AG09319 (cell line): Measurements from ENCODE around the gene FANCE.

Source experiments
- DNase-seq: peaks from one replicate; pipeline ENCODE4 v3.0.0-alpha.2; 2010; ENCODE audit warnings: low read depth; ENCODE audit errors: extremely low read depth
- TF ChIP-seq, protein P1 (sequence below): IDR thresholded peaks from 2 replicates; pipeline ENCODE4 v1.5.1; 2011; ENCODE audit warnings: low read depth, mild to moderate bottlenecking, inconsistent platforms, low read length, moderate library complexity

The FANCE gene, protein sequence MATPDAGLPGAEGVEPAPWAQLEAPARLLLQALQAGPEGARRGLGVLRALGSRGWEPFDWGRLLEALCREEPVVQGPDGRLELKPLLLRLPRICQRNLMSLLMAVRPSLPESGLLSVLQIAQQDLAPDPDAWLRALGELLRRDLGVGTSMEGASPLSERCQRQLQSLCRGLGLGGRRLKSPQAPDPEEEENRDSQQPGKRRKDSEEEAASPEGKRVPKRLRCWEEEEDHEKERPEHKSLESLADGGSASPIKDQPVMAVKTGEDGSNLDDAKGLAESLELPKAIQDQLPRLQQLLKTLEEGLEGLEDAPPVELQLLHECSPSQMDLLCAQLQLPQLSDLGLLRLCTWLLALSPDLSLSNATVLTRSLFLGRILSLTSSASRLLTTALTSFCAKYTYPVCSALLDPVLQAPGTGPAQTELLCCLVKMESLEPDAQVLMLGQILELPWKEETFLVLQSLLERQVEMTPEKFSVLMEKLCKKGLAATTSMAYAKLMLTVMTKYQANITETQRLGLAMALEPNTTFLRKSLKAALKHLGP

DNA sequence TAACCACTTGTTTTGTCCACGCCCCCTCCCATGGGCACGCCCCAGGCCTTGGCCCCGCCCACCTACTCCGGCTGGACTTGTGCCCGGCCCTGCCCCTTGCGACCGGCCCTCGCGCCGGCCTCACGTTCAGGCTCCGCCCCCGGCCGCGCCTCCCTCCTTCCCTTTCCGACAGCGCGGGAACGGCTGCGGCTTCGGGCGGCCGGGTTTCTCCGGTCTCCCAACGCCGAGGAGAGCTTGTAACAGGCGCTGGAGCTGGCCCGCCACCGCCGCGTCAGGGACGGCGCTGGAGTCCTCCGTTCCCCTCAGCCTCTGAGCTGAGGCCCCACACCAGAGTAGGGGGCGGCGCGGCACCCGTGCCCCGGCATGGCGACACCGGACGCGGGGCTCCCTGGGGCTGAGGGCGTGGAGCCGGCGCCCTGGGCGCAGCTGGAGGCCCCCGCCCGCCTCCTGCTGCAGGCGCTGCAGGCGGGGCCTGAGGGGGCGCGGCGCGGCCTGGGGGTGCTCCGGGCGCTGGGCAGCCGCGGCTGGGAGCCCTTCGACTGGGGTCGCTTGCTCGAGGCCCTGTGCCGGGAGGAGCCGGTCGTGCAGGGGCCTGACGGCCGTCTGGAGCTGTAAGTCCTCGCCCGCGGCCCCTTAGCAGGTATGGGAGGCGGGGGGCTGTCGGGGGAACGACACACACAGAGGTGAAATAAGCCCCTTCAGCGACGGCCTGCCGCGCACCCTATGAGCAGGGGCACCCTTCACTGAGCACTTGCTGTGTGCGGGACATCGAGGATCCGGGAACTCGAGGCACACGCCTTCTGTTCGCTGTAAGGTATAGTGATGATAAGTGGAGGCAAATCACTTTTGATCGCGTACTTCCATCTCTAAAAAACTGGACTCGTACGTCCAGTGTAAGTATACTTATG, at the start of gene FANCE:
Gene FANCE (plus strand): TSS at position 156 of the 908 bp plus-strand sequence. CDS start 208 bp downstream, at position 364.
- DNase-seq, result peak; percentile 77
- TF ChIP-seq, protein P1, sequence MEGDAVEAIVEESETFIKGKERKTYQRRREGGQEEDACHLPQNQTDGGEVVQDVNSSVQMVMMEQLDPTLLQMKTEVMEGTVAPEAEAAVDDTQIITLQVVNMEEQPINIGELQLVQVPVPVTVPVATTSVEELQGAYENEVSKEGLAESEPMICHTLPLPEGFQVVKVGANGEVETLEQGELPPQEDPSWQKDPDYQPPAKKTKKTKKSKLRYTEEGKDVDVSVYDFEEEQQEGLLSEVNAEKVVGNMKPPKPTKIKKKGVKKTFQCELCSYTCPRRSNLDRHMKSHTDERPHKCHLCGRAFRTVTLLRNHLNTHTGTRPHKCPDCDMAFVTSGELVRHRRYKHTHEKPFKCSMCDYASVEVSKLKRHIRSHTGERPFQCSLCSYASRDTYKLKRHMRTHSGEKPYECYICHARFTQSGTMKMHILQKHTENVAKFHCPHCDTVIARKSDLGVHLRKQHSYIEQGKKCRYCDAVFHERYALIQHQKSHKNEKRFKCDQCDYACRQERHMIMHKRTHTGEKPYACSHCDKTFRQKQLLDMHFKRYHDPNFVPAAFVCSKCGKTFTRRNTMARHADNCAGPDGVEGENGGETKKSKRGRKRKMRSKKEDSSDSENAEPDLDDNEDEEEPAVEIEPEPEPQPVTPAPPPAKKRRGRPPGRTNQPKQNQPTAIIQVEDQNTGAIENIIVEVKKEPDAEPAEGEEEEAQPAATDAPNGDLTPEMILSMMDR, result no peak

DNA sequence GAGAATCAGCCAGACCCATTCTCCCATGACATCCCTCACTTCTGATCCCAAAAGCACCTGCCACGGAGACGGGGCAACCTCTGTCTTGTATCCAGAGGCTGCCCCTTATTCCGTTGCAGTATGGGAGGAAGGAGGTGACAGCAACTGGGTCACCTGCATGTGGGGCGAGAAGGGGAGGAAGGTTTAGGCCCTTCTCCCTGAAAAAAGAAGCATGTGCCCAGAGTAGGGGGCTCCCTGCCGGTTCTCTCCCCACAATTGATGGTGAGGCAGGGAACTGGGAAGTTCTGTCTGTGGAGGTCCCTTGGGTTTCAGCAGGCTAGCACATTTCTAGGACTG, 49.3 kb upstream of the FANCE start:
- no peak for DNase-seq

DNA sequence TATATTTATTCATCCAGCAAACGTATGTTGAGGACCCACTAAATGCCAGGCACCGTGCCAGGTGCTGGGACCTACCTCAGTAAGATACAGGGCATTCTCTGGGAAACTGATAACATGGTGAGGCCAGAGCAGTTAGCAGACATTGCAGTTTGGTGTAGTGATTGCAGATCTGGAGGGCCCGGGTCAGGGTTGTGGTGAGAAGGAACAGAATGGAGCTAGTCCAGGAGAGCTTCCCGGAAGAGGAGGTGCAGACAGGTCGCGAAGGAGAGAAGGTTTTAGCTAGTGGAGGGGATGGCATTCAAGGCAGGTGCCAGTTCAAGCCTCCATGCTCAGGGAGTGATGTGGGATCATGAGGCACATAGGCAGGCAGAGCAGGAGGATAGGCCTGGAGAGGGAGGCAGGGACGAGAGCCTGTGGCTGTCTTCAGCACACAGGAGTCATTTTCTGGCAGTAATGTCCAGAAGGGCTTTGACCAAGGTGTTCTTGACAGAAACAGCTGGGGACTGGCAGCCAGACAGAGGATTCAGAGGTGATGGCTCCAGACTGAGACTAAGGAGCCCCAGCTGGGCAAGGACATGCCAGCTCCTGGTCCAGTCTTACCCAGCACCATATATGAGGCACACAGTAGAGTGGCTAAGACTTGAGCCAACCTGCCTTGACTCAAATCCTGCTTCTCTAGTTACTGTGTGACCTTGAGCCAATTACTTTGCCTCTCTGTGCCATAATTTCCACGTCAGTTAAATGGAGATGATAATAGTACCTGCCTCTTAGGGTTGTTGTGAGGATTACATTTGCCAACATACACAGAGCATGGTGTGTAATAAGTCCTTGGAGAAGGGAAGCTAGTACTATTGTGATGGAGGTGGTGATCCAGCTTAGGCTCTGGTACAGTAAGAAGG, 48.3 kb upstream of the FANCE start:
- no peak for DNase-seq
- TF ChIP-seq, protein P1, result no peak

More for the DNA sequence above, 49.3 kb upstream of the FANCE start:
- TF ChIP-seq, protein P1, result no peak

DNA sequence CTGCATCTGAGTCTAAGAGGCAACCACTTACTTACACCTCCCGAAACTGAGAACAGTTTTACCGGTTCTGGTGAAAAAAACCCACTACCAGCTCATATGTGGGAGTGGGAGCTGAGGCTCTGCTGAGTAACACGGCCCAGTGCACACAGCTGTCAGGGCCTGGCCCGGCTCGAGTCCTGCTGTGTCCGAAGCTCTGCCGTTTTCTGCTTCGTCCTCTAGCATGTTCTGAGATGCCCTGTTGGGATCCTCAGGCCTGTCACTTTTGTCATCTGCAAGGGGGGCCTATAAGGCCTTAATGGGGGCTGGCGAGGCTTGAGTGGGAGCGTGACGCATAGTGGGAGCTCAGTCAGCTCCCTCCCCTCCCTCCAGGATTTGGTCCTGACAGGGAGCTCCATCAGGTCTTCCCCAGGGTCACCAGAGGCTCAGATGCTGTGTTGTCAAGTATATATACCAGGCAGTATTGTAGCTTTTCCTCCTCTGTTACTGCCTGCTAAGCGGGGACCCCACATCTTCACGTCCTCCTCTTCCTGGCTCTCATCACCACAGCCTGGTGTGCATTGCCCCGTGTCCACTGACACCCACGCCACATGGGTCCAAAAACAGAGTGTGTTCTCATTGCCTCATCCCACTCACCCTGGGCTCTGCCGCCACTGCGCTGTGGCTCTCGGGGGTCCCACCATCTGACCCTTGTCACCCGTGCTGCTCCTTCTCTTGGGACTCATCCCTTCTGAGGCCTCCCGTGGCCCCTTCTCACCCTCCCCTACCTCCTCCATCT, 45.2 kb upstream of the FANCE start:
- DNase-seq, result no peak
- TF ChIP-seq, protein P1, result no peak

DNA sequence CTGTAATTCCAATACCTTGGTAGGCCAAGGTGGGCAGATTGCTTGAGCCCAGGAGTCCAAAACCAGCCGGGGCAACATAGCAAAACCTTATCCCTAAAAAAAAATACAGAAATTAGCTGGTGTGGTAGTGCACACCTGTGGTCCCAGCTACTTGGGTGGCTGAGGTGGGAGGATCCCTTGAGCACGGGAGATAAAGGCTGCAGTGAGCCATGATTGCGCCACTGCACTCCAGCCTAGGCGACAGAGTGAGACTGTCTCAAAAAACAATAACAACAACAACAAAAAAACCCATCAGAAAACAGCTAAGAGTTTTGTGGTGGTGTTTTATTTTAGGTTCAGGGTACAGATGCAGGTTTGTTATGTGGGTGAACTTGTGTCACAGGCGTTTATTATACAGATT, 42.9 kb upstream of the FANCE start:
- no peak for DNase-seq
- TF ChIP-seq, protein P1, result no peak

DNA sequence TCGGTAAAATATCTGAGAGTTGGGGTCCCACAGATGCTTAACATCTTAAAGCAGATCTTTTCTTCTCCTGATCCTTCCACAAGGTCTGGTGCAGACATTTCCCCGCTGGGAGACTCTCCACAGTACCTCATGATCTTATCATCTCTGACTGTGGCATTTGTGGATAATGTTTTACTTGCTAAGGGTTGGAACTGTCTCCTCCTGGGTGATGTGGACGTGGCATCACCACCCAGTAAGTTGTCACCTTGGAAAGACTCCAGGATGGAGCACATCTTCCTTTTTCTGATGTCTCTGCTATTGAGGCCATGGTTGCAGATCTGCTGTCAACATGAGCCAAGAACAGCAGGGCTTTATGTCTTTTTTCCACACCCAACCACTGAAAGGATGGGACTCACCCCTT, 42.0 kb upstream of the FANCE start:
- DNase-seq, result no peak
- TF ChIP-seq, protein P1, result no peak
